NCI-H146 treated with DMSO at 0.1 percent for 48 hours (cell line): ENCODE measurements around the gene SELENOO.
"Not testable (repeated sequence)": the region's sequence is repeated elsewhere in the genome, so short reads cannot be mapped to it uniquely, and the experiment has no call there.

Experiments used
- DNase-seq: peaks from one replicate; lab custom pipeline; 2025; ENCODE audit not compliant: unreplicated experiment; lab: John Stamatoyannopoulos, UW

The SELENOO gene

GRCh38 chr22:50198624-50199017 lies 2.2 kb upstream of the SELENOO start:
- no peak for DNase-seq

DNA sequence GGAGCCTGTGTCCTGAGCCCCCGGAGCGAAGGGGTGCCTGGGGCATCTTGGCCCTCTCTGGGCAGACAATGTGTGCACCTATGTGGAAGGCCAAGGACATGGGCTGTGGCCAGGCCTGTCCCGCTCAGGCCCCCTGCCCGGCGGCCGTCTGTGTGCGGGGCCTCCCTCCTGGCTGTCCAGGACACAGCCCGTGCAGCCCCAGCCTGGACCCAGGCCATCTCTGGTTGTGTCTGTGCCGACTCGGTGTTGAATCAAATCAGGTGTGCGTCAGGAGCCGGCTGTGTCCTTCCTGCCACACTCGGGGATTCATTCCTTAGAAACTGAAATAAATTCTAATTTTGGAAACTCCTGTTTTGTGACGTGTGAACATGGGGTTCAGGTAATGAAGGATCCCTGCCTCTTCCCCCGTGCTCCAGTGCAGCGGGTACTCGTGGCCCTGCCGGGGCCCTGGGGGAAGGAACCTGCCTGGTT lies 1.5 kb upstream of the SELENOO start:
- no peak for DNase-seq

DNA sequence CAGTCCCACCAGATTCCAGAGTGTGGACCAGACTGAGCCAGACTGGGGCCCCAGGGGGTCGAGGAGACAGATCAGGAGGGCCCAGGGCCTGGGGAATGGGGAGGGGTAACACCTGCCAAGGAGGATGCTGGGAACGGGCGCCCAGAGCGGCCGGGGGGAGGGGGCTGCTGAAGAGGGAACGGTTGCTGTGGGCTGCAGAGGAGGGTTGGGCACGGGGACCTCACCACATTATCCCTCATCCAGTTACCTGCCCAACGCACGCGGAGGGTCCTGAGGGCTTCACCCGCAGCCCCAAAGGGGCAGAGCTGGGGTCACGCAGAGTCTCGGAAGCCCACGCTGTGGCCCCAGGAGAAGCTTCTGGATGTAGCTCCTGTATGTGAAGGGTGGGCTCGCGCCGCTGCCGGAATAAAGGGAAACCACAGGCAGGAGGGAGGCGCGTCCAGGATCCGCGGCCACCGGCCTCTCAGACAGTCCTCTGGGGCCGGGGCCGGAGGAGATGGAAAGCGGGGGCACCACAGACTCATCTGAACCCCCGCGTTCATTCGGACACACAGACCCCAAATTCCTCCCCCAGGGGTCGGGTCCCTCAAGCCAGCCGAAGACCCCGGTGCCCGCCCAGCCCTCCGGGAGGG lies 866 bp upstream of the SELENOO start:
- DNase-seq: no peak

DNA sequence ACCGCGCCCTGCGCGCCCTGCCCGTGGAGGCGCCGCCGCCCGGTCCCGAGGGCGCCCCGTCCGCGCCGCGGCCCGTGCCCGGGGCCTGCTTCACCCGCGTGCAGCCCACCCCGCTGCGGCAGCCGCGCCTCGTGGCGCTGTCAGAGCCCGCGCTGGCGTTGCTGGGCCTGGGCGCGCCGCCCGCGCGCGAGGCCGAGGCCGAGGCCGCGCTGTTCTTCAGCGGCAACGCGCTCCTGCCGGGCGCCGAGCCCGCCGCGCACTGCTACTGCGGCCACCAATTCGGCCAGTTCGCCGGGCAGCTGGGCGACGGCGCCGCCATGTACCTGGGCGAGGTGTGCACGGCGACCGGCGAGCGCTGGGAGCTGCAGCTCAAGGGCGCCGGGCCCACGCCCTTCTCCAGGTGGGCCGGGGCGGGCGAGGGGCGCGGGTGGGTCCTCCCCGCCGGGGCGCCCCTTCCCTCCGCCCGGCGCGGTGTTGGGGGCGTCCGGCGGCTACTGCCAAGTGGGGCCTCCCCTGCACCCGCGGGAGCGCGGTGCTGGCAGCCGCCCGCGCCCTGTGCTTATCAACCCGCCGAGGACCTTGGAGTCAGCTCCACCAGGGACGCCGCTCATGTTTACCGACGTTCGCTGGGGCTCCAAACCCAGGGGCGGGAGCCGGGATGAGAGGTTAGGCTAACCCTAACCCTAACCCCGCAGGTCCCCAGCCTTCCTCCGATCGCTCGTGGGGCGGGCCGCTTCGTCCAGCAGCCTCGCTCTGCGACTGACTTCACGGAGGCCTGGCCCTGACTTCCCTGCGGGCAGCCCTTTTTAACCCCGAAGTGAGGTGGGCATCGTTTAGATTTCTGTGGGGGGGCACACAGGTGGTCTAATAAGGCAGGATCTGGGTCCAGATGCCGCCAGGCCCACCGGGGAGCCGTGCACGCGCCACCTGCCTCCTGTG lies 649 bp downstream of the SELENOO start:
- DNase-seq: peak; percentile 2

DNA sequence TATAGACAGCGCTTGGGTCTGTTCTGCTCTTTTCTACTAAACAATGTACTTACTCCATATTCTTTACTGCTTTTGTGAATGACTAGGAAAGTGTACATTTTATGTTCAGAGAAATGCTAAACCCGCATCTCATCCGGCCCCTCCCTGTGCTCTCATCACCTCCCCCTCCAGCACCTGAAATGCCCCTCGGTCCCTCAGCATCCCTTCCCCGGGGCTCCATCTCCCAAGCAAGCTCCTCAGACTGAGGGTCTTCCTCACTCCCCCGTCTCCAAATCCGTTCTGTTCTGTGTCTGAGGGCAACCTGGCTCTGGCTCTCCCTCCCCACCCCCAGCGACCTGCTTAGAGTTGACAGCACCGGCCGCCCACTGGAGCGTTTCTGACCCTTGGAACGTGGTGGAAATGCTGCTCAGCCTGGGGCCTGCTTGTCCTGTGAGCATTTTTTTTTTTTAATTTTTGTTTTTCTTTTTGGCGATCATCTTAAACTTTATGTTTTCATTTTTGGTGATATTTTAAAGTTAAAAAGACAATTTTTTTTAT lies 1.4 kb downstream of the SELENOO start:
- DNase-seq: no peak

- no peak for DNase-seq
Measured at GRCh38 chr22:50203288-50203687, 2.5 kb downstream of the SELENOO start.

GRCh38 chr22:50204571-50204970 lies 3.8 kb downstream of the SELENOO start:
- DNase-seq: no peak

DNA sequence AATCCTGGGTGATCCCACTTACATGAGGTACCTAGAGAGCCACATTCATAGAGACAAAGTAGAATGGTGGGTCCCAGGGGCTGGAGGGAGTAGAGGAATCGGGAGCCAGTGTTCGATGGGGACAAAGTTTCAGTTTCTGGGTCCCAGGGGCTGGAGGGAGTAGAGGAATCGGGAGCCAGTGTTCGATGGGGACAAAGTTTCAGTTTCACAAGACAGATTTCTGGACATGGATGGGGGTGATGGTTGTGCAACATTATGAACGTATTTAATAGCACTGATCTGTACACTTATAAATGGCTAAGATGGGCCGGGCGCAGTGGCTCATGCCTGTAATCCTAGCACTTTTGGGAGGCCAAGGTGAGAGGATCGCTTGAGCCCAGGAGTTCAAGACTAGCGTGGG lies 4.2 kb downstream of the SELENOO start:
- not testable (repeated sequence) for DNase-seq

DNA sequence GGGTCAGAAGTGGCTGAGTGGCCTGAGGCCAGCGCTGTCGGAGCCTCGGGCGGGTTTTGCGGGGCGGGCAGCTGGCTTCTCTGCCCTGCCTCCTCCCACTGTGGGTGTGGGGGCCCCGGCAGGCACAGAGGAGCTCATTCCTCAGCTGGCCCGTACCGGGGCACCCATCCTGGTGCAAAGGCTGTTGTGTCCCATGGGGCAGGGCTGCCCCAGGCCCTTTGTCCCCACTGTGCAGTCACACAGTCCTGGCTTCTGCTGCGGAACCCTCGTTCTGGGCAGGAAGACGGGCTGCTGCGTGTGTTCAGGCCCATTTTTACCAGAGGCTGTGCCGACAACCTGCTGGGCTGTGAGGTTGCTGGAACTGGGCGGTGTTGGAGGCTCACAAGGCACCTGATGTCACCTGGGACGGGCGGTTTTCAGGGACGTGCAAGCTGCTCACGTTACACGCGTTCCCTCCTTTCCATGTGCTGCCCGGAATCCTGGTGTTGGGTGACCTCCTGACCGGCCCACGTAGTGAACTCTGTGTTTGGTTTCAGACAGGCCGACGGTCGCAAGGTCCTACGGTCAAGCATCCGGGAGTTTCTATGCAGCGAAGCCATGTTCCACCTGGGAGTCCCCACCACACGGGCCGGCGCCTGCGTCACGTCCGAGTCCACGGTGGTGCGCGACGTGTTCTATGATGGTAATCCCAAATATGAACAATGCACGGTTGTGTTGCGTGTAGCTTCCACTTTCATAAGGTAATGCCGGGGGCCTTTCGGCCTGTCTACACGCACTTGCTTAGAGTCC lies 5.2 kb downstream of the SELENOO start:
- no peak for DNase-seq

DNA sequence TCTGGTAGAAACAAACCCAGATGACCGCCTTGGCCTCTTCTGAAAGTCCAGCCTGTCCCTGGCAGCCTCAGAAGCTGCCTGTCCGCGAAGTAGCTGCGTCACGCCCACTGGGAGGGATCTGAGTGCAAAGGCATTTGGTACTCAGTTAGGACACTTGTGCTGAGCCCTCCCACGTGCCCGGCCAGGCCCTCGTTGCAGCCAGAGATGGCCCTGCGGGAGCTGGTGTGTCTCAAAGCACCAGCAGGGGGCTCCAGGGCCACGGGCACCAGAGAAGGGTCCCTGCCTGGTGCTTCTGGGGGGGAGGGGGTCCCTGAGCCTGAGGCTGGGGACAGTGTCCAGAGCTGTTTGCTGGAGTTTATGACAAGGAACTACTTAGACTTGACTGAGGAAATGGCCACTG lies 5.8 kb downstream of the SELENOO start:
- DNase-seq: no peak

GRCh38 chr22:50207383-50208140 lies 6.8 kb downstream of the SELENOO start:
- no peak for DNase-seq

DNA sequence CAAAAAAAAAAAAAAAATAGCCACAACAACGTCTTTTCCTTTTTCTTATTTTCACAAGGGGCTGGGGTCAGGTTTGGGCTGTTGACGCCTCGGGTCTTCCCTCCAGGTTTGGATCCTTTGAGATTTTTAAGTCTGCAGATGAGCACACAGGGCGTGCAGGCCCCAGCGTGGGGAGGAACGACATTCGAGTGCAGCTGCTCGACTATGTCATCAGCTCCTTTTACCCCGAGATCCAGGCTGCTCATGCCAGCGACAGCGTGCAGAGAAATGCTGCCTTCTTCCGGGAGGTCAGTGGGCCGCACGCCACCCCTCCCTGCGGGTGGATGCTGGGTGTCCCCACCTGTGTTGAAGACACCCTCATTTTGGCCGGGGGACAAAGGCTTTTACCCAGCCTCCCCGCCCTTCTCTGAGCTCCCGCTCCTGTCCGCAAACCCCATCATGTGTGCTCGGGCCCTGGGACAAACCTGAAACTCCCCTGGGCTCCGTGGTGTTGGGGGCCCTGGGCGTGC lies 7.7 kb downstream of the SELENOO start:
- DNase-seq: no peak

DNA sequence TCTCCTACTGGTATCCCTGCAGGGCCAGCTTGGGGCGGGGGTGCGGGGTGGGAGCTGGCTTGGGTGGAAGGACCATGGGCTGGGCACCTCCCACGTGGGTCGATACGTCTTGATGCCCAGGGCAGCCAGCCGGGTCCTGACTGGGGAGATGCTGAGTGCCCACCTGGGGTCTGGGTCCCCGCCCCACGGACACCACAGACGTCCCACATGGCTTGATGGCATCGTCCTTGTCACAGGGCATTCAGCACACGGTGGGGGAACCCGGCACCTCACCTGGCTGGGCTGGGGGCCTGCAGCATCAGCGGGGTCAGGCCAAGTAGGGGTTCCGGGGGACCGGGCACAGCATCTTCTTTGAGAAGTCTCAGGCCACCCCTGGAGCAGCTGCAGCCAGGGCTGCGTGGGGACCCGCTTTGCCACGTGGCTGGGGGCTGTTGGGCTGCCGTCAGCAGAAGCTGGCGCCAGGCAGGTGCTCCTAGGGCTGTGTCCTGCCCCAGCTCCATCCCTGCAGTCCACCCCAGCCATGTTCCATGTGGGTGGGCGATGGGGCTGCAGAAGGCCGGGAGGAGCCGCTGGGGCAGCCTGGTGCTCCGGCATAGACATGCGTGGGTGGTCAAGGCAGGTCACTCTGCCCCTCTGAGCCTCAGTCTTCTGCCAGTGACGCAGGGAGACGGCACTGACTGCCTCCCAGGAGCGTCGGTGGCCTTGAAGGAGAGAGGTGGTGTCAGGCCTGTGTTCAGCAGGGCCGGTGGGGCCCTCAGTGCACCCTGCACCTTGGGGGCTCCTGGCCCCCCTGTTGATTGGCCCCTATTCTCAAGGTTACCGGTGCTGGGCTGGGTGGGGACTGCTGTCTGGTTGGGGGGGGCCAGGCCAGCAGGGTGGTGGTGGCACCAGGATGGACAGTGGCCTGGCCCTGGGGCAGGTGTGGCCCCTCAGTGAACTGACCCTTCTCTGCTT lies 8.4 kb downstream of the SELENOO start:
- no peak for DNase-seq

DNA sequence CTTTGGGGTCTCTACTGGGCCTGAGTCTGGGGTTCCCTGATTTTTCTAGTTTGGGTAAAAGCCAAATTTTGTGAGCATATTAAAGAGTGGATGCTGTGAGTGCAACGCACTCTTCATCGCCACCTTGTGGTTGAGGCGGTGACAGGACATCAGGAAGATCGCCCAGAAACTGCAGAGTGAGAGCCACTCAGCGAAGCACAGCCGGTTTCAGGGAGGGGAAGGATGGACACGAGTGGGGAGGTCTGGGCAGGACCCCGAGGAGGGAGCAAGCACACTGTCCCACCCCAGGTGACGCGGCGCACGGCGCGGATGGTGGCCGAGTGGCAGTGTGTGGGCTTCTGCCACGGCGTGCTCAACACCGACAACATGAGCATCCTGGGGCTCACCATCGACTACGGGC lies 9.1 kb downstream of the SELENOO start:
- DNase-seq: no peak

GRCh38 chr22:50210378-50211139 lies 9.7 kb downstream of the SELENOO start:
- no peak for DNase-seq

DNA sequence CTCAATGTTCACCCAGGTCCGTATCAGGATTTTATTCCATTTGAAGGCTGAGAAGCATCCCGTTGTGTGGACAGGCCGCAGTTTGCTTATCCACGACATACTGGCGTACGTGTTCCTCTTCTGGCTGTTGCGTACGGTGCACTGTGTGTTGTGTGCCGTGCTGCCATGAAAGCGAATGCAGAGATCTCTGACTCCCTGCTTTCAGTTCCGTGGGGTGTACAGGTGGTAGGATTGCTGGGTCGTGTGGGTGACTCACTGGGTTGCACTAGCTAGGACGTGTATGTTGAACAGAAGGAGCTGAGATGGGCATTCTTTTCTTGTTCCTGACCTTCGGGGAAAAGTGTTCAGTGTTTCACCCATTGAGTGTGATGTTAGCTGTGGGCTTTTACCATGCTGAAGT lies 10.3 kb downstream of the SELENOO start:
- no peak for DNase-seq

DNA sequence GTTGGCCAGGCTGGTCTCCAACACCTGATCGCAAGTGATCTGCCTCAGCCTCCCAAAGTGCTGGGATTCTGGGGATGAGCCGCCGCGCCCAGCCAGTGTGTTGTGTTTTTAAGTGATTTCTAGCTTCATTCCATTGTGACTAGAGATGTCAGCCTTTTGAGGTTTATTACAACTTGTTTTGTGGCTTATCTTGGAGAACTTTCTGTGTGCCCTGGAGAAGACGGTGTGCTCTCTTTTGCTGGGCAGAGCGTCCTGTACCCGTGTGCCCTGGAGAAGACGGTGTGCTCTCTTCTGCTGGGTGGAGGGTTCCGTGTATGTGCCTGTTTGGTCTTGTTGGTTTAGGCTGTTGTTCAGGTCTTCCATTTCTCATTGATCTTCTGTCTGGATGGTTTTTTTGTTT lies 12.5 kb downstream of the SELENOO start:
- DNase-seq: no peak

DNA sequence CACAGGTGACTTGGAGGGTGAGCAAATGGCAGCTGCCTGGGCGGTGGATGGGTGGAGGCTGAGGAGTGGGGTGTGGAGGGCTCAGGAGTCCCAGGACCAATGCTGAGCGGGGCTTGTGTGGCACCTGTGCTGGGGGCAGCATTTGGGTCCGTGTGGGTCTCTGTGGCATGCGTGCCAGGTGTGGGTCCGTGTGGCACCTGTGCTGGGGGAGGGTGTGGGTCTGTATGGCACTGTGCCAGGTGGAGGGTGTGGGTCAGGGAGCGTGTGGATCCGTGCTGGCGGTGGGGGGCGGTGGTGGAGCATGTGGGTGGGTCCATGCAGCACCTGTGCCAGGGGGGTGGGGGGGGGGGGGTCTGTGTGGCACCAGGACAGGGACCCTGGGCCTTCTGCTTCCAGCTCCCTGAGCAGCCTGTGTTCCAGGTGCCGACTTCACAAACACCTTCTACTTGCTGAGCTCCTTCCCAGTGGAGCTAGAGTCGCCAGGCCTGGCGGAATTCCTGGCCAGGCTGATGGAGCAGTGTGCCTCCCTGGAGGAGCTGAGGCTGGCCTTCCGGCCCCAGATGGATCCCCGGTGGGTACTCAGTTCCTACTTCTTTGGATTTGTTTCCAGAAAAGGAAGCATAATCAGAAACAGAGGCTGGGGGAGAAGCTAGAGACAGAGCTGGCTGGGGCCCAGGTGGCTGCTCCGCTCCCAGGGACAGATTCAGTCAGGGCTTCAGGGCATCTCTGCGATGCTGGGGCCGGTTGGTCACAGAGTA lies 14.7 kb downstream of the SELENOO start:
- no peak for DNase-seq
